HepG2 (cell line): ENCODE results near the gene ZSCAN23. TPM values are rescaled to one million over a fixed set of nuclear protein-coding genes. Genes with fewer than 3 reads are reported as not detected.

Experiments
- ARNT2 ChIP-seq: sonication (generic); formaldehyde crosslinking; IDR thresholded peaks from 2 replicates; pipeline ENCODE4 v1.8.0; 2022; ENCODE audit warnings: mild to moderate bottlenecking, low read depth, missing genetic modification reagents, moderate library complexity
- ATF7-NPFF ChIP-seq: sonication (generic); formaldehyde crosslinking; IDR thresholded peaks from 2 replicates; pipeline ENCODE4 v1.8.1; 2023; ENCODE audit warnings: mild to moderate bottlenecking, low read depth, missing genetic modification reagents, moderate library complexity
- DMAP1 ChIP-seq: IDR thresholded peaks from 2 replicates; pipeline ENCODE4 v1.6.1; 2016
- DR1 ChIP-seq: sonication (generic); formaldehyde crosslinking; IDR thresholded peaks from 2 replicates; pipeline ENCODE4 v1.8.0; 2021; ENCODE audit warnings: mild to moderate bottlenecking, missing genetic modification reagents, inconsistent platforms
- FOXO1 ChIP-seq: sonication (generic); formaldehyde crosslinking; IDR thresholded peaks from 2 replicates; pipeline ENCODE4 v1.4.0; 2020; ENCODE audit warnings: missing genetic modification reagents
- KAT2B ChIP-seq: fragments of 150-350 bp; IDR thresholded peaks from 2 replicates; pipeline ENCODE4 v1.6.1; 2014; ENCODE audit warnings: low read depth, low read length, borderline replicate concordance
- NFAT5 ChIP-seq: sonication (generic); formaldehyde crosslinking; IDR thresholded peaks from 2 replicates; pipeline ENCODE4 v1.4.0; 2020; ENCODE audit warnings: missing genetic modification reagents
- PRMT3 ChIP-seq: sonication (generic); formaldehyde crosslinking; IDR thresholded peaks from 2 replicates; pipeline ENCODE4 v1.8.1; 2022; ENCODE audit warnings: low read depth, mild to moderate bottlenecking, moderate library complexity, missing genetic modification reagents, borderline replicate concordance
- RBM39 ChIP-seq: fragments of 200-400 bp; formaldehyde crosslinking; IDR thresholded peaks from one replicate; pipeline ENCODE4 v1.6.1; 2018; ENCODE audit warnings: antibody characterized with exemption, mild to moderate bottlenecking, low read depth, low read length; ENCODE audit not compliant: poor library complexity, severe bottlenecking
- REPIN1 ChIP-seq: sonication (generic); formaldehyde crosslinking; IDR thresholded peaks from 2 replicates; pipeline ENCODE4 v1.8.0; 2022; ENCODE audit warnings: missing genetic modification reagents, low read depth, mild to moderate bottlenecking, borderline replicate concordance
- RFXANK ChIP-seq: IDR thresholded peaks from 2 replicates; pipeline ENCODE4 v1.6.1; 2016
- SPEN ChIP-seq: sonication (generic); formaldehyde crosslinking; IDR thresholded peaks from 2 replicates; pipeline ENCODE4 v1.5.1; 2020; ENCODE audit warnings: low read depth, mild to moderate bottlenecking, missing genetic modification reagents
- TEAD3 ChIP-seq: optimal IDR thresholded peaks from 2 replicates; pipeline ENCODE3; 2016; ENCODE audit warnings: borderline replicate concordance
- THYN1 ChIP-seq: sonication (generic); formaldehyde crosslinking; IDR thresholded peaks from 2 replicates; pipeline ENCODE4 v1.8.1; 2023; ENCODE audit warnings: low read depth, mild to moderate bottlenecking, moderate library complexity, missing genetic modification reagents, borderline replicate concordance
- ZNF263 ChIP-seq: sonication (generic); formaldehyde crosslinking; IDR thresholded peaks from 2 replicates; pipeline ENCODE4 v1.4.0; 2020; ENCODE audit warnings: missing genetic modification reagents
- ZNF350 ChIP-seq: sonication (generic); formaldehyde crosslinking; IDR thresholded peaks from 2 replicates; pipeline ENCODE4 v1.4.0; 2020; ENCODE audit warnings: mild to moderate bottlenecking, low read depth, missing genetic modification reagents, borderline replicate concordance
- ZNF501 ChIP-seq: sonication (generic); formaldehyde crosslinking; IDR thresholded peaks from 2 replicates; pipeline ENCODE4 v1.5.1; 2020; ENCODE audit warnings: mild to moderate bottlenecking, moderate library complexity, missing genetic modification reagents
- polyA plus RNA-seq, 8 experiments: library from polyadenylated mRNA; depleted of rRNA in 3 of 8; stranded (reverse) in 7 of 8; unstranded in 1 of 8; fragments of >200 nt; fragmentation: Illumina TruSeq in 4 of 8; extraction: Trizol in 4 of 8; gene quantifications; 2 replicates each; pipeline versions ENCODE4 v1.2.1 to v1.2.3, GENCODE V29; 2011 to 2016; ENCODE audit warnings: low read depth in 4 of 8, missing spikeins in 1 of 8, mixed read lengths in 1 of 8; ENCODE audit not compliant: insufficient read depth in 1 of 8
- total RNA-seq, 5 experiments: library from RNA; depleted of rRNA; stranded (reverse); fragments of >200 nt; fragmentation: Illumina TruSeq; extraction: Trizol; gene quantifications; 2 replicates each; pipeline ENCODE4 v1.2.3, GENCODE V29; 2016; ENCODE audit warnings: low read depth in 1 of 5
- TF ChIP-seq, protein P1 (sequence below): sonication (generic); formaldehyde crosslinking; IDR thresholded peaks from 2 replicates; pipeline ENCODE4 v1.8.0; 2022; ENCODE audit warnings: mild to moderate bottlenecking, missing genetic modification reagents
- TF ChIP-seq, protein P2 (sequence below): sonication (generic); formaldehyde crosslinking; IDR thresholded peaks from 2 replicates; pipeline ENCODE4 v1.8.0; 2022; ENCODE audit warnings: mild to moderate bottlenecking, missing genetic modification reagents, borderline replicate concordance
- TF ChIP-seq, protein P3 (sequence below): sonication (generic); formaldehyde crosslinking; IDR thresholded peaks from 2 replicates; pipeline ENCODE4 v1.5.0; 2020; ENCODE audit warnings: missing genetic modification reagents, mild to moderate bottlenecking, borderline replicate concordance

ZSCAN23 gene
- total and polyA plus RNA-seq, 2 of the 13 experiments (the other 11 are each of a cell fraction or from before 2014, with no cell fraction given) = 0.29 to 1.2 TPM

DNA sequence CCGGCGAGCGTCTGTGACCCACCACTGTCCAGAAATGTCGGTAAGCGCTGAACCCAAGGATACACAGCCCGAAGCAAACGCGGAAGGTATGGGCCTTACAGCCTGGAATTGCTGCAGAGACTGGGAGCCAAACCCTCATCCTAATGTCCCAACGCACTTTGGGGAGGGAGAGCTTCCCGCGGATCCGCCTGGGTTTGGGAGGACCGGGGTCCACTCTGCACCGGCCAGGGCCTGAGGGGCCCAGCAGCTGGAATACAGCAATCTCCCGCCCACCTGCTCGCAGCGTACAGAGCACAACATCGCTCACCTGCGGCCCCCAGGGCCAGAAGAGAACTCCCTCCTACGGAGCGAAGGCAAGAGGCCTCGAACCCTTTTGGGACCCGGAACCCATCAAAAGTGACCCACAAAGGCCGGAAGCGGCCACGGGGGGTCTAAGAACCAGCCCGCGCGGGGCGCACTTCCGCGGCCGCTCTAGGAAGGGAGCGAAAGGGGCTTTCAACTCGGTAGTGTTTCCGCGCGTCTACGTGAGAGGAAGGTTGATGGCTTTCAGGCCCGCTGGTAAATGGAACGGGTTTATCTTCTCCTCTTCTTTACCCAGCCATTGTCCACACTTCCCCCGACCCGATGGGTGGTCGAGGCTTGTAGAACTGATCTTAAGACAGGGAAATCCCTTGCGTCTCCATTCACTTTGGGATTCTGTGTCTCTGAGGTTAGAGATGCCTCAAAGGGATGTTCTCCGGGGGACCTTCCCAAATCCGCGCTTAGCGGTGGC is 43.8 kb downstream of the ZSCAN23 start, which contains the start of gene ZSCAN12 (continued):
- peak; percentile 94 for TF ChIP-seq DMAP1 (CRISPR knock-in tag)
- peak; percentile 99 for TF ChIP-seq ZNF350
- TF ChIP-seq REPIN1 (CRISPR knock-in tag) = peak; percentile 95
- TF ChIP-seq PRMT3 (CRISPR knock-in tag) = peak; percentile 83; the same call in 1 of the 2 replicates
- no peak for TF ChIP-seq KAT2B
- TF ChIP-seq FOXO1 = no peak
- TF ChIP-seq ARNT2 (CRISPR knock-in tag) = peak; percentile 83
- no peak for TF ChIP-seq RFXANK
- TF ChIP-seq ATF7-NPFF (CRISPR knock-in tag) = no peak; the same call in 1 of the 2 replicates
- peak; percentile 100 for TF ChIP-seq ZNF501 (CRISPR knock-in tag)
- no peak for TF ChIP-seq TEAD3 (CRISPR knock-in tag)
- TF ChIP-seq RBM39 = peak; percentile 97
- TF ChIP-seq THYN1 (CRISPR knock-in tag) = no peak
- TF ChIP-seq, protein P1, sequence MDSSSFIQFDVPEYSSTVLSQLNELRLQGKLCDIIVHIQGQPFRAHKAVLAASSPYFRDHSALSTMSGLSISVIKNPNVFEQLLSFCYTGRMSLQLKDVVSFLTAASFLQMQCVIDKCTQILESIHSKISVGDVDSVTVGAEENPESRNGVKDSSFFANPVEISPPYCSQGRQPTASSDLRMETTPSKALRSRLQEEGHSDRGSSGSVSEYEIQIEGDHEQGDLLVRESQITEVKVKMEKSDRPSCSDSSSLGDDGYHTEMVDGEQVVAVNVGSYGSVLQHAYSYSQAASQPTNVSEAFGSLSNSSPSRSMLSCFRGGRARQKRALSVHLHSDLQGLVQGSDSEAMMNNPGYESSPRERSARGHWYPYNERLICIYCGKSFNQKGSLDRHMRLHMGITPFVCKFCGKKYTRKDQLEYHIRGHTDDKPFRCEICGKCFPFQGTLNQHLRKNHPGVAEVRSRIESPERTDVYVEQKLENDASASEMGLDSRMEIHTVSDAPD (CRISPR knock-in tag) = peak; percentile 77; the same call in 1 of the 2 replicates
- TF ChIP-seq, protein P2, sequence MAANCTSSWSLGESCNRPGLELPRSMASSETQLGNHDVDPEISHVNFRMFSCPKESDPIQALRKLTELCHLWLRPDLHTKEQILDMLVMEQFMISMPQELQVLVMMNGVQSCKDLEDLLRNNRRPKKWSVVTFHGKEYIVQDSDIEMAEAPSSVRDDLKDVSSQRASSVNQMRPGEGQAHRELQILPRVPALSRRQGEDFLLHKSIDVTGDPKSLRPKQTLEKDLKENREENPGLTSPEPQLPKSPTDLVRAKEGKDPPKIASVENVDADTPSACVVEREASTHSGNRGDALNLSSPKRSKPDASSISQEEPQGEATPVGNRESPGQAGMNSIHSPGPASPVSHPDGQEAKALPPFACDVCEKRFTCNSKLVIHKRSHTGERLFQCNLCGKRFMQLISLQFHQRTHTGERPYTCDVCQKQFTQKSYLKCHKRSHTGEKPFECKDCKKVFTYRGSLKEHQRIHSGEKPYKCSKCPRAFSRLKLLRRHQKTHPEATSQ (CRISPR knock-in tag) = peak; percentile 99
- peak; percentile 96 for TF ChIP-seq DR1 (CRISPR knock-in tag)
- TF ChIP-seq, protein P3, sequence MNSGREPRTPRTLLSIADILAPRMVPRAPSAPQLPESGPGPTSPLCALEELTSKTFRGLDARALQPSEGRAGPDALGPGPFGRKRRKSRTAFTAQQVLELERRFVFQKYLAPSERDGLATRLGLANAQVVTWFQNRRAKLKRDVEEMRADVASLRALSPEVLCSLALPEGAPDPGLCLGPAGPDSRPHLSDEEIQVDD (CRISPR knock-in tag) = peak; percentile 90; the same call in 1 of the 2 replicates
- TF ChIP-seq ZNF263 (CRISPR knock-in tag) = peak; percentile 72
- TF ChIP-seq NFAT5 (CRISPR knock-in tag) = peak; percentile 83
- TF ChIP-seq SPEN (CRISPR knock-in tag) = peak; percentile 99
